Measurements from ENCODE around the gene MAX. TPM values are rescaled to one million over a fixed set of nuclear protein-coding genes. Genes with fewer than 3 reads are reported as not detected.
"Not testable (repeated sequence)": the region's sequence is repeated elsewhere in the genome, so short reads cannot be mapped to it uniquely, and the experiment has no call there.

MAX gene
- total RNA-seq, 1 donor from 2014 or later = 85.2 TPM

- no peak for ATAC-seq (ENCODE audit: poor library complexity)
- intact Hi-C loops (cut with DNase I) = no loop called here
- peak; percentile 49 for DNase-seq
Measured at GRCh38 chr14:65044596-65044959, 57.7 kb downstream of the MAX start.

DNA sequence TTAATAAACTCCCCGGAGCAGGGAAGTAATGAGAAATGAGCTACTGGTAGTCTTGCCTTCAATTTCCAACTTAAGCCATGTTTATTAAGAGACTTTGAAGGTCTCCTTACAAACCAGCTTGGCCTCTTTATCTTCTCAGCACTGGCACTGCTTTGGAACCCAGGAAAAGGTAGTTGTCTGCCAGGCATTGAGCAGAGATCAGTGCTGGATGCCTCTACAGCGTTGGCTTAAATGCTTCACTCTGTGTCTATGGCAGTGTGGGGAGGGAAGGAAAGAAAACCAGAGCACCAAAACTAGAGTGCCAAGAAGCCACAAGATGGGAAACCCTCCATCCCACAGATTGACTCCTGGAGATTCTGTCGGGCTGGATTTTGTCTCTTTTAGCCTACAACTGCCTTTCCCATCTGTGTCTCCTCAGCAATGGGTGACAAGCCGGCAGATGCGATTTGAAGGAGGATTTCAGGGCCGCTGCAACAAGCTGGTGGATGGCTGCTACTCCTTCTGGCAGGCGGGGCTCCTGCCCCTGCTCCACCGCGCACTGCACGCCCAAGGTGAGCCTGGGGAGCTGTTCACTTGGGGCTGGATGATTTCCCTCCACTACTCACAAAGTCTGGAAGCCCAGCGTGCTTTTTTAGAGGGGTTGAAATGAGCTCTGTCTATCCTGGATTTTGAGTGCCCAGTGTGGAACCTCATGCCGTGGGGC lies 58.3 kb downstream of the MAX start:
- intact Hi-C loops (cut with DNase I) = no loop called here
- DNase-seq = no peak
- ATAC-seq (ENCODE audit: poor library complexity) = peak; percentile 48

DNA sequence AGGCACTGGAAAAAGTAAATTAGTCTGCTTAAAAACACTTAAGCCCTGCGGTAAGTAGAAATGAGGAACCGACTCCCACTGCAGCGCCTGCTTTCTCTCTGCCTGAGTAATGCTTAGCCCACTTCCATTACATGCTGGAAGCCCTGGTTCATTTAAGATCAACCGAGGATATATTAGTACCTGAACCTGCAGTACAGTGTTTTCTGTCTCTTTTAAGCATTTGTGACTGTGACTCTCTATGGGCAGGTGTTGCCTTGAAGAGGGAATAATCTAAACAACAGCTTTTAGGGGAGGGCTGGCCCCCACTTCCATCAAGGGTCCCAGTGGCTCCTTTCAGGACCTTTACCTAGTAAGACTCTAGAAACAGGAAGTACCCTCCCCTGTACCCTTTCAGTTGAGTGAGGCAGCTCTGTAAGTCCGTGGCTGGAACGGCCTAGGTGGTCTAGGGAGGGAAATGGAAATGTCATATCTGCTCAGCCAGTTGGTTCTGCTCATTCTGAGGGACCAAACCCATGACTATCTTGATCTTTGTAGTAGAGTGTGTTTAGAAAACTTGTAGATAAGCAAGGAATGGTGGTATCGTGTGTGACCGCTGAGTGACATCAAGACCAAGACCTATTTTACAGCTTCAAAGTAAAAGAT lies 59.5 kb downstream of the MAX start:
- no peak for ATAC-seq (ENCODE audit: poor library complexity)
- intact Hi-C loops (cut with DNase I) = no loop called here
- DNase-seq = no peak

DNA sequence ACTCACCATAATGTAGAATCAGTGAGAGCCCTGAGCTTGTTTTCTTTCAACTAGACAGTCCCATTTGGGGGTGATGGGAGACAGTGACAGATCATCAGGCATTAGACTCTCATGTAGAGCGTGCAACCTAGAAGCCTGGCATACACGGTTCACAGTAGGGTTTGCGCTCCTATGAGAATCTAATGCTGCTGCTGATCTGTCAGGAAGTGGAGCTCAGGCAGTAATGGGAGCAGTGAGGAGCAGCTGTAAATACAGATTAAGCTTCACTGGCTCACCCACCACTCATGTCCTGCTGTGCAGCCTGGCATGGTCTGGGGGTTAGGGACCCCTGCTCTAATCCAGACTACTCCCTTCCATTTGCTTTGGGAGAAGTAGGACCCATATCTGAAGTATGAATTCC lies 60.0 kb downstream of the MAX start:
- no peak for ATAC-seq (ENCODE audit: poor library complexity)
- intact Hi-C loops (cut with DNase I) = no loop called here

DNA sequence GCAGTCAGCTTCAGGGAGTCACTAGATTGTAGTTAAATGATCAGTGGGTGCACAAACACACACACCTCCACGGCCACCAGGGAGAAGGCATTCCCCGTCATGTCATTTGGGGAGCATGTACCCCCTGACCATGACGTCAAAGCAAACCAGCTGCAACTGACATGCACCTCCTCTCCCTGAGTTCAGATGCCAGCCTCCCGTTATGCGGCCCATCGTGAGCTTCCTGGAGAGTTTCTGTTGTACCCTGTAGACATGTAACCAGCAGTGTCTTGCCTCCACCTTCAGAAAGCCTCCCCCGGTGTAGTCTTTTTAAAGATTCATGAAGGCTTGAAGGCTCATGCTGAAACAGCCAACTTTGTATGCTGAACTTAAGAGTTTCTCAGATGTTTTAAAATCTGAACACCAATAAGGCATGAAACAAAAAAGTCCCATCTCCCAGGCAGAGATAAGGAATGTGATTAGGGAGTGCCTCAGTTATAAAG lies 60.8 kb downstream of the MAX start:
- ATAC-seq (ENCODE audit: poor library complexity) = no peak
- DNase-seq = no peak
- intact Hi-C loops (cut with DNase I) = no loop called here

More for the DNA sequence above, 60.0 kb downstream of the MAX start:
- no peak for DNase-seq

- intact Hi-C loops (cut with DNase I) = no loop called here
- ATAC-seq (ENCODE audit: poor library complexity) (no peak), DNase-seq (no peak)
Measured at GRCh38 chr14:65040666-65041433, 61.5 kb downstream of the MAX start.

GRCh38 chr14:65038966-65039365 lies 63.4 kb downstream of the MAX start:
- intact Hi-C loops (cut with DNase I) = no loop called here
- DNase-seq = no peak
- ATAC-seq (ENCODE audit: poor library complexity) = no peak

DNA sequence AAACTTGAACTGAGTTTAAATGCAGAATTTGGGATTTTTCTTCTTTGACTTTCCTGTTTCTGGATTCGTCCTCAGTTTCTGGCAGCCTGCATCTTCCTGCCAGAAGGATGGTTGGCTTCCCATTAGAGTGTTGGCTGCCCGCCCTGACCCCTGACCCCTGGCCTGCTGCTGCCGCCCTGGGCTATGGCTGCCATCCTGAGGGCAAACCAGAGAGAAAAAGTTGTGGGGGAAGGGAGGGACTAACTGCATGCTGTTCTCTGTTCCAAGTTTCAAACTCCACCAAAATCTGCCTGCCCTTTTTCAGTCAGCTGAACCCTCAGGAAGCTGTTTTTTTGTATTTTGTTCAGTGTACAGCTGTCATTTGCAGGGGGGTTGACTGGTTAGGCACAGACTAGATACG lies 67.3 kb downstream of the MAX start:
- DNase-seq (peak; percentile 78), ATAC-seq (ENCODE audit: poor library complexity) (no peak)
- intact Hi-C loops (cut with DNase I) = no loop called here

DNA sequence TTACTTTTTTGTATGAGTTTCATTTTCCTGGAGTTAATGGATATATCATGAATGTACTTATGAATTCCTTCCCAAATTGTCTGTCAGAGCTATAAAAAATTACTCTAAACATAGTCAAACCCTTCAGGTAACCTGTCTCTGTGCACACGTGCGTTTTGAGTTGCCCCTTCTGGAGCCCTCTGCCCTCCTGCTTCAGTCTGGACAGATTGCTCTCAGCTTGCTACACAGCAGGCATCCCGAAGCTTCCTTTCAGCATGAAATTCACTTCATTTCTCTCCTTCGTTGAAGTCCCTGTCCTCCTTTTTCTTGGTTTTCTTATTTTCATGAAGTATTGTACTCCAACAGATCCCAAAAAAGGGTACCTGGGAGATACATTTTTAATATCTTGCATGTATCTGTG lies 68.3 kb downstream of the MAX start:
- intact Hi-C loops (cut with DNase I) = no loop called here
- DNase-seq = no peak
- no peak for ATAC-seq (ENCODE audit: poor library complexity)

GRCh38 chr14:65033181-65033580 lies 69.1 kb downstream of the MAX start:
- intact Hi-C loops (cut with DNase I) = no loop called here
- ATAC-seq (ENCODE audit: poor library complexity) = no peak
- no peak for DNase-seq

DNA sequence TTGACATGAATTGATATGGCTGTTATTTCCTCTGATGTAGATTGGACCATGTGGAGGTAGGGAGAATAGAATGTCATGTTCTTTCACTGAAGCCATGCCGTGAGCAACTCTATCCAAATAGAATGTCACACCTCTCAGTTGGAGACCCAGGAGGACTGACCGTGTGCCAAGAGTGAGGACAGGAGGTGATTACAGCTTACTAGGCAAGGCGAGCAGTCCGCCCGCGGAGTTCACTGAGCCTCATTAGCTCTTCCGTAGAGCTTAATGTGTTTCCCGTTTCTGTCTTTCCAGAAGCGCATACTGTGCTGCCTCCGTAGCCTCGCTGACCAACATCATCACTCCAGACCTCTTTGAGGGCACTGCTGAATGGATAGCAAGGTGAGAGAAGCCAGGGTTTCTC lies 70.0 kb downstream of the MAX start:
- DNase-seq = peak; percentile 71
- ATAC-seq (ENCODE audit: poor library complexity) = peak; percentile 94
- intact Hi-C loops (cut with DNase I) = no loop called here

DNA sequence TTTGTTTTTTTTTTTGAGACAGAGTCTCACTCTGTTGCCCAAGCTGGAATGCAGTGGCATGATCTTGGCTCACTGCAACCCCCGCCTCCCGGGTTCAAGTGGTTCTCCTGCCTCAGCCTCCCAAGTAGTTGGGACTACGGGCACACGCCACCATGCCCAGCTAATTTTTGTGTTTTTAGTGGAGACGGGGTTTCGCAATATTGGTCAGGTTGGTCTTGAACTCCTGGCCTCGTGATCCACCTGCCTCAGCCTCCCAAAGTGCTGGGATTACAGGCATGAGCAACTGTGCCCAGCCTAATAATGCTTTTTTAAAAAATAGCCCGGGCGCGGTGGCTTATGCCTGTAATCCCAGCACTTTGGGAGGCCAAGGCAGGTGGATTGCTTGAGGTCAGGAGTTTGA lies 71.0 kb downstream of the MAX start:
- intact Hi-C loops (cut with DNase I); ATAC-seq (ENCODE audit: poor library complexity): not testable (repeated sequence)

GRCh38 chr14:65028937-65029336 lies 73.4 kb downstream of the MAX start:
- ATAC-seq (ENCODE audit: poor library complexity) (no peak), DNase-seq (no peak)
- intact Hi-C loops (cut with DNase I) = no loop called here

More for the DNA sequence above, 71.0 kb downstream of the MAX start:
- DNase-seq = not testable (repeated sequence)

- DNase-seq (no peak), ATAC-seq (ENCODE audit: poor library complexity) (no peak)
- intact Hi-C loops (cut with DNase I) = no loop called here
Measured at GRCh38 chr14:65027127-65027799, 75.1 kb downstream of the MAX start.

DNA sequence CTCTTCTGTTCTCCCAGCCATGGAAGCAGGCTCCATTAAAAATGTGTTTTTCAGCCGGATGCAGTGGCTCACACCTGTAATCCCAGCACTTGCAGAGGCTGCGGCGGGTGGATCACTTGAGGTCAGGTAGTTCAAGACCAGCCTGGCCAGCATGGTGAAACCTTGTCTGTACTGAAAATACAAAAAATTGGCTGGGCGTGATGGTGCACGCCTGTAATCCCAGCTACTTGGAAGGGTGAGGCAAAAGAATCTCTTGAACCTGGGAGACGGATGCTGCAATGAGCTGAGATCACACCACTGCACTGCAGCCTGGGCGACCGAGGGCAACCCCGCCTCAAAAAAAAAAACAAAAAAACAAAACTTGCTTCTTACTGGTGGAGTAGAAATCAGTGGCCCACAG lies 75.8 kb downstream of the MAX start:
- ATAC-seq (ENCODE audit: poor library complexity) = no peak
- DNase-seq = no peak
- intact Hi-C loops (cut with DNase I) = no loop called here

DNA sequence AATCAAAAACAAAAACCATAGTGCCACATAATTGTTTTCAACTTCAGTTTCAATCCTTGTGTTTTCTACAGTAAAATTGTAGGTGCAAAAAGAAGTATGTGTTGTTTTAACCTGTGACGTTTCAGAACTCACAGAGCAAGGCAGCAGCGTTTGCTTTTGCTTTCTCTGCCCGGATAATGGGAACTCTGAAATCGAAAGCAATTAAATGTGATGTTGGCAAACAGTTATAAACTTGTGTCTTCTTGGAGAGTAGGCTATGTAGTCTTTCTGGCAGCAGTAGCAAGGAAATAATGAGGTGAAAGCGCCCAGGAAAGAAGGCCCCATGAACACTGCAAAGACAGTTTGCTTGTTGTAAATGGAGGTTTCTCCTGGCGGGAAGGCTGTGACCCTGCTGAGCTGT lies 76.5 kb downstream of the MAX start:
- ATAC-seq (ENCODE audit: poor library complexity) (no peak), DNase-seq (no peak)
- intact Hi-C loops (cut with DNase I) = no loop called here
